ENCODE data around the gene GJD4. TPM values are rescaled to one million over a fixed set of nuclear protein-coding genes. Genes with fewer than 3 reads are reported as not detected.

GJD4 gene
- total and polyA plus RNA-seq, 10 of the 15 experiments (the other 5 are each of a cell fraction or from before 2014, with no cell fraction given) = not detected

- TF ChIP-seq CEBPZ (IDR thresholded peaks at IDR 0.05; ENCODE audit: low read depth, low read length) = no peak
- no peak for TF ChIP-seq FOXM1 (IDR thresholded peaks at IDR 0.05; ENCODE audit: low read depth, low read length)
- TF ChIP-seq NRF1 (conservative IDR thresholded peaks at IDR 0.05; ENCODE audit: low read depth, low read length) = no peak
These were observed 26.3 kb downstream of the GJD4 start (continued) for GRCh38 chr10:35631404-35631803.

GRCh38 chr10:35632027-35632426 is 26.9 kb downstream of the GJD4 start:
- ChIA-PET SMC1A (ENCODE audit: uncharacterized antibody, unreplicated experiment) (interaction anchor here (0.8 kb wide), 1 partner anchor 511 kb away, joined by 4 read pairs; no protein-coding TSS in a partner anchor), RAD21 (ENCODE audit: unreplicated experiment) (no interaction called here), POLR2A (no interaction called here), CTCF (interaction anchor here (0.8 to 2.3 kb wide), 5 partner anchors 16 to 1249 kb away, joined by 3 to 9 read pairs (median 3); no protein-coding TSS in a partner anchor)
- H4K20me1 ChIP-seq (ENCODE audit: control insufficient read depth, insufficient read depth) = no peaks in the 10 kb centered on the region
- no peaks in the 10 kb centered on the region for H3K4me1 ChIP-seq (ENCODE audit: control insufficient read depth, insufficient read depth, low read length)
- intact Hi-C loops (cut with micrococcal nuclease; ENCODE audit: unreplicated experiment) (loop anchor here (10.0 kb wide), 1 partner anchor 1143 kb away; no protein-coding TSS in a partner anchor), in situ Hi-C loops (cut with MboI) (loop anchor here (5.0 kb wide), 1 partner anchor 1250 kb away; no protein-coding TSS in a partner anchor)
- no peak for ATAC-seq
- peaks cover 0 to 5% of the 10 kb centered on the region in 2 experiments; a peak in 1 of 4 replicates for H3K27me3 ChIP-seq (replicated peaks in 1 of 2; ENCODE audit: control insufficient read depth in 2 of 2, insufficient read depth in 2 of 2, low read length in 1 of 2)
- H3K9me3 ChIP-seq (replicated peaks; ENCODE audit: control insufficient read depth, insufficient read depth, low read length) = no peaks in the 10 kb centered on the region
- H3K79me2 ChIP-seq (ENCODE audit: control insufficient read depth, insufficient read depth, low read length) = no peaks in the 10 kb centered on the region
- no peak overlapping the region for H3K9ac ChIP-seq (ENCODE audit: control insufficient read depth, insufficient read depth, low read length)
- H3K27ac ChIP-seq (ENCODE audit: control insufficient read depth, insufficient read depth) = no peak overlapping the region
- no peak for FAIRE-seq
- H2AFZ ChIP-seq (ENCODE audit: control insufficient read depth, low read depth, low read length) = no peak overlapping the region
- H3K4me2 ChIP-seq (ENCODE audit: control insufficient read depth, insufficient read depth) = no peak overlapping the region
- no peak for DNase-seq (ENCODE audit: low read depth, low spot score)
- BruUV-seq (replicated peaks) = no TSS peak
- H3K4me3 ChIP-seq = no peak overlapping the region
- no peaks in the 10 kb centered on the region for H3K36me3 ChIP-seq (ENCODE audit: control insufficient read depth in 2 of 2, insufficient read depth in 2 of 2, low read length in 1 of 2)
- no peak for TF ChIP-seq ZNF217 (IDR thresholded peaks at IDR 0.05)
- no peak for TF ChIP-seq ELK1 (IDR thresholded peaks at IDR 0.05; ENCODE audit: low read depth, low read length)
- no peak for TF ChIP-seq IKZF1 (conservative IDR thresholded peaks at IDR 0.05)
- TF ChIP-seq, protein P1, sequence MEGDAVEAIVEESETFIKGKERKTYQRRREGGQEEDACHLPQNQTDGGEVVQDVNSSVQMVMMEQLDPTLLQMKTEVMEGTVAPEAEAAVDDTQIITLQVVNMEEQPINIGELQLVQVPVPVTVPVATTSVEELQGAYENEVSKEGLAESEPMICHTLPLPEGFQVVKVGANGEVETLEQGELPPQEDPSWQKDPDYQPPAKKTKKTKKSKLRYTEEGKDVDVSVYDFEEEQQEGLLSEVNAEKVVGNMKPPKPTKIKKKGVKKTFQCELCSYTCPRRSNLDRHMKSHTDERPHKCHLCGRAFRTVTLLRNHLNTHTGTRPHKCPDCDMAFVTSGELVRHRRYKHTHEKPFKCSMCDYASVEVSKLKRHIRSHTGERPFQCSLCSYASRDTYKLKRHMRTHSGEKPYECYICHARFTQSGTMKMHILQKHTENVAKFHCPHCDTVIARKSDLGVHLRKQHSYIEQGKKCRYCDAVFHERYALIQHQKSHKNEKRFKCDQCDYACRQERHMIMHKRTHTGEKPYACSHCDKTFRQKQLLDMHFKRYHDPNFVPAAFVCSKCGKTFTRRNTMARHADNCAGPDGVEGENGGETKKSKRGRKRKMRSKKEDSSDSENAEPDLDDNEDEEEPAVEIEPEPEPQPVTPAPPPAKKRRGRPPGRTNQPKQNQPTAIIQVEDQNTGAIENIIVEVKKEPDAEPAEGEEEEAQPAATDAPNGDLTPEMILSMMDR (IDR thresholded peaks at IDR 0.05 in 2 of 3, conservative IDR thresholded peaks at IDR 0.05 in 1 of 3; ENCODE audit: control insufficient read depth in 2 of 3, extremely low read depth in 1 of 3, insufficient read depth in 1 of 3, low read depth in 3 of 3, low read length in 3 of 3) = no peak
- no peak for TF ChIP-seq SREBF2 (IDR thresholded peaks at IDR 0.05; ENCODE audit: low read length)
- TF ChIP-seq PRDM15 (CRISPR knock-in tag; IDR thresholded peaks at IDR 0.05) = no peak
- TF ChIP-seq CHD2 (IDR thresholded peaks at IDR 0.05; ENCODE audit: borderline replicate concordance, low read depth, low read length) = no peak
- no peak for TF ChIP-seq SIN3A (IDR thresholded peaks at IDR 0.05; ENCODE audit: low read depth, low read length)
